Measurements from ENCODE around the gene PARP11. TPM values are rescaled to one million over a fixed set of nuclear protein-coding genes. Genes with fewer than 3 reads are reported as not detected.

Gene PARP11
- total and polyA plus RNA-seq, 5 experiments from 2014 or later = 6.4 to 34.2 (median 8.7) TPM

DNA sequence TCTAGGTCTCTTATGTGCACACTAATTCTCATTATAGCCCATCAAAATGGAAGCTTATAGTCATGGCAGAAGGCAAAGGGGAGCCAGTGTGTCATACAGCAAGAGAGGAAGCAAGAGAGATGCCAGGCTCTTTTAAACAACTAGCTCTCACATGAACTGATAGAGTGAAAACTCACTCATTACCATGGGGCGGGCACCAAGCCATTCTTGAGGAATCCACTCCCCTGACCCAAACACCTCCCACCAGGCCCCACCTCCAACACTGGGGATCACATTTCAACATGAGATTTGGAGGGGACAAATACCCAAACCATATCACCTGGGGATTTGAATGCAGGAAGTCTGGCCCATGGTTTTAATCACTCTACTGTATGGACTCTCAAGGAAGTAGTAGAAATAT, 83.4 kb downstream of the PARP11 start:
- POLR2A ChIA-PET = no interaction called here
- no peak for ATAC-seq

DNA sequence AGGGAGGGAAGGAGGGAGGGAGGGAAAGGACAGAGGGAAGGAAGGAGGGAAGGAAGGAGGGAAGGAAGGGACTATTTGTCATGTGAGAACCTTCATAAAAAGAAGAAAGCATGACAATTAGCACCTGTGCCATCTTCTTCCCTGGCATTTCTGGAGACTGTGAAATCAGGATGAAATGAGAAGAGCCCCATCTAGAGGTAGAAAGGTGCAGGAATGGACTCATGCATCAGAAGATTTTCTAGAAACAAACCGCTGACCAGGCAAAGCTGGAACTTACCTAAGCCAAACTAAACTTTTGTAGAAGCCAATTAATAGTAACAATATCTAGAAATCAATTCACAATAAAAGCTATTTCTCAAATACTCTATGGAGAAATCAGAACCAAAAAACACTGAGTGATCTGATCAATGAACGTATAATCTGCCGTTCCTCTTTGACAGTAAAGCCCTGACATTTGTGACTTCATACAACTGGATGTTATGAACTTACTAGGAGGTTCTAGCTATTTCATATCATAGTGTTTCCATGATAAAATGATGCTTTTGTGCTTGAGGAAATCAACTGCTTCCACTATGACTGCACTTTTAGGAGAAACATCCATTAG, 95.9 kb downstream of the PARP11 start:
- Mint-ChIP-seq H3K4me1 (peaks cover 0 to 3% (median 1%) of the 10 kb centered on the region in 4 donors), H3K4me3 (no peak overlapping the region), H3K27ac (no peak overlapping the region), H3K9me3 (no peaks in the 10 kb centered on the region), H3K36me3 (no peaks in the 10 kb centered on the region), H3K27me3 (no peaks in the 10 kb centered on the region)
- ATAC-seq = no peak
- POLR2A ChIA-PET = no interaction called here
- DNase-seq = peak in 4 of 10 donors; percentile 20 to 43 (median 33)

More for the DNA sequence above, 83.4 kb downstream of the PARP11 start:
- no peak overlapping the region for H3K4me3 Mint-ChIP-seq
- no peak for DNase-seq
- H3K4me1 Mint-ChIP-seq = no peaks in the 10 kb centered on the region
- no peaks in the 10 kb centered on the region for H3K27me3 Mint-ChIP-seq
- H3K36me3 Mint-ChIP-seq = peaks cover 17 to 34% (median 32%) of the 10 kb centered on the region in 3 donors
- H3K27ac Mint-ChIP-seq = no peak overlapping the region
- peaks cover 0 to 16% (median 3%) of the 10 kb centered on the region in 9 donors for H3K9me3 Mint-ChIP-seq

GRCh38 chr12:3775385-3776035, 97.7 kb downstream of the PARP11 start:
- no peak overlapping the region for H3K4me3 Mint-ChIP-seq
- H3K9me3 Mint-ChIP-seq = no peaks in the 10 kb centered on the region
- peaks cover 0 to 8% (median 4%) of the 10 kb centered on the region in 4 donors for H3K4me1 Mint-ChIP-seq
- no peaks in the 10 kb centered on the region for H3K27me3 Mint-ChIP-seq
- no peak overlapping the region for H3K27ac Mint-ChIP-seq
- POLR2A ChIA-PET = no interaction called here
- H3K36me3 Mint-ChIP-seq = peaks cover 0 to 2% (median 0%) of the 10 kb centered on the region in 3 donors
- no peak for DNase-seq
- no peak for ATAC-seq

GRCh38 chr12:3772380-3772779, 100.8 kb downstream of the PARP11 start:
- H3K4me3 Mint-ChIP-seq = no peak overlapping the region
- H3K27me3 Mint-ChIP-seq = no peaks in the 10 kb centered on the region
- H3K27ac Mint-ChIP-seq = peak overlapping the region in 1 of 10 donors; percentile 26
- POLR2A ChIA-PET = no interaction called here
- DNase-seq (peak in 1 of 10 donors; percentile 16), ATAC-seq (peak in 1 of 2 donors; percentile 35)
- H3K36me3 Mint-ChIP-seq = peaks cover 0 to 2% (median 0%) of the 10 kb centered on the region in 3 donors
- H3K9me3 Mint-ChIP-seq = no peaks in the 10 kb centered on the region
- H3K4me1 Mint-ChIP-seq = peaks cover 0 to 8% (median 4%) of the 10 kb centered on the region in 4 donors

GRCh38 chr12:3771853-3772252, 101.3 kb downstream of the PARP11 start:
- DNase-seq (no peak), ATAC-seq (no peak)
- no peak overlapping the region for H3K27ac Mint-ChIP-seq
- H3K4me3 Mint-ChIP-seq = no peak overlapping the region
- H3K27me3 Mint-ChIP-seq = no peaks in the 10 kb centered on the region
- peaks cover 0 to 2% (median 0%) of the 10 kb centered on the region in 3 donors for H3K36me3 Mint-ChIP-seq
- peaks cover 0 to 8% (median 4%) of the 10 kb centered on the region in 4 donors for H3K4me1 Mint-ChIP-seq
- POLR2A ChIA-PET = no interaction called here
- H3K9me3 Mint-ChIP-seq = no peaks in the 10 kb centered on the region

DNA sequence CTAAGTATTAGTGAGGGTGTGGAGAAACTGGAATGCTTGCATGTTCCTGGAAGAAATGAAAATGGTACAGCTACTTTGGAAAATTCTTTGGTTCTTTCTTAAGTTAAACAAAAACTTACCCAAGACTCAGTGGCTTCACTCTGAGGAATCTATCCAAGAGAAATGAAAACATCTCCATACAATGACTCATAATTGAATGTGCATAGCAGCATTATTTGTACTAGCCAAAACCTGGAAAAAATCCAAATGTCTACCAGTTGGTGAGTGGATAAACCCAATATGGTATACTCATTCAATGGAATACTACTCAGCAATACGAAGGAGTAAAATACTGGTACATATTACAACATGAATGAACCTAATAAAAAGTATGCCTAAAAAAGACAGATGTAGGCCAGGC, 102.3 kb downstream of the PARP11 start:
- Mint-ChIP-seq H3K27ac (no peak overlapping the region), H3K9me3 (no peaks in the 10 kb centered on the region), H3K4me1 (peaks cover 0 to 8% (median 5%) of the 10 kb centered on the region in 4 donors), H3K36me3 (peaks cover 0 to 4% (median 0%) of the 10 kb centered on the region in 3 donors), H3K4me3 (no peak overlapping the region), H3K27me3 (no peaks in the 10 kb centered on the region)
- POLR2A ChIA-PET = no interaction called here
- ATAC-seq (no peak), DNase-seq (no peak)

DNA sequence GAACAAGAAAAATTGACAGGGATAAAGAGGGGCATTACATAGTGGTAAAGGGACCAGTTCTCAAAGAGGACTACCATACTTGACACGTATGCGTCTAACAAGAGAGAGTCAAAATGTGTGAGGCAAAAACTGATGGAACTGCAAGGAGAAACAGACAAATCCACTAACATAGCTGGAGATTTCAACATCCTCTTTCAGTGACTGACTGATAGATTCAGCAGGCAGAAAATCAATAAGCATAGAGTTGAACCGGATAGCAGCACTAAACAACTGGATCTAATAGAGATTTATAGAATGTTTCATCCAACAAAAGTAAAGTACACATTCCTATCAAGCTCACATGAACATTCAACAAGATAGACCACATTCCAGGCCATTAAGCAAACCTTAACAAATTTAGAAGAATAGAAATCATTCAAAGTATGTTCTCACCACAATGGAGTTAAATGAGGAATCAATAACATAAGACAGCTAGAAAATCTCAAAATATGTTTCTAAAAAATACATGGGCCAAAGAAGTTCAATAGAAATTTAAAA, 104.2 kb downstream of the PARP11 start:
- H3K4me1 Mint-ChIP-seq = peaks cover 0 to 8% (median 5%) of the 10 kb centered on the region in 4 donors
- DNase-seq (no peak), ATAC-seq (no peak)
- H3K36me3 Mint-ChIP-seq = peaks cover 0 to 4% (median 2%) of the 10 kb centered on the region in 3 donors
- POLR2A ChIA-PET = no interaction called here
- no peaks in the 10 kb centered on the region for H3K27me3 Mint-ChIP-seq
- H3K9me3 Mint-ChIP-seq = no peaks in the 10 kb centered on the region
- no peak overlapping the region for H3K4me3 Mint-ChIP-seq
- no peak overlapping the region for H3K27ac Mint-ChIP-seq

- H3K27ac Mint-ChIP-seq = peak overlapping the region in 1 of 10 donors; percentile 19
- ATAC-seq (no peak), DNase-seq (no peak)
- no peaks in the 10 kb centered on the region for H3K27me3 Mint-ChIP-seq
- no peak overlapping the region for H3K4me3 Mint-ChIP-seq
- H3K4me1 Mint-ChIP-seq = peaks cover 3 to 9% (median 7%) of the 10 kb centered on the region in 4 donors
- peaks cover 0 to 10% (median 3%) of the 10 kb centered on the region in 3 donors for H3K36me3 Mint-ChIP-seq
- POLR2A ChIA-PET = no interaction called here
- no peaks in the 10 kb centered on the region for H3K9me3 Mint-ChIP-seq
Observed at GRCh38 chr12:3761116-3761735, 112.0 kb downstream of the PARP11 start.

DNA sequence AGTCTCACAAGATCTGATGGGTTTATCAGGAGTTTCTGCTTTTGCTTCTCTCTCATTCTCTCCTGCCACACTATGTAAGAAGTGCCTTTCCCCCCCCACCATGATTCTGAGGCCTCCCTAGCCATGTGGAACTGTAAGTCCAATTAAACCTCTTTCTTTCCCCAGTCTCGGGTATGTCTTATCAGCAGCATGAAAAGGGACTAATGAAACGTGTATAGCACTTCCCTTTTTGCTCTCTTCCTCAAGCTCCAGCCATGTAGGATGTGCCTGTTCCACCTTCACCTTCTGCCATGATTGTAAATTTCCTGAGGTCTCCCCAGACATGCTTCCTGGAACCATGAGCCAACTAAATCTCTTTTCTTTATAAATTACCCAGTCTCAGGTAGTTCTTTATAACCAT, 113.3 kb downstream of the PARP11 start:
- no peak for ATAC-seq
- Mint-ChIP-seq H3K27ac (no peak overlapping the region), H3K36me3 (peaks cover 0 to 8% (median 3%) of the 10 kb centered on the region in 3 donors), H3K4me1 (peaks cover 5 to 19% (median 10%) of the 10 kb centered on the region in 4 donors), H3K27me3 (no peaks in the 10 kb centered on the region), H3K9me3 (no peaks in the 10 kb centered on the region), H3K4me3 (no peak overlapping the region)
- POLR2A ChIA-PET = no interaction called here
- DNase-seq = no peak

Other genes starting within 250 kb of the PARP11 start
- 10 to 100 TPM; 25.3 to 26.3 TPM for gene CRACR2A, start 120.3 kb downstream of the PARP11 start, total RNA-seq
- 10 to 100 TPM in 2 of 3 donors, 1 to 10 TPM in 1; 7.7 to 17.2 (median 16.3) TPM for gene CRACR2A, start 120.3 kb downstream of the PARP11 start, polyA plus RNA-seq

Measured in naive thymus-derived CD8-positive, alpha-beta T cell (primary cell).